Liver (tissue), 9 donors: ENCODE results near the gene TRIM9. TPM values are rescaled to one million over a fixed set of nuclear protein-coding genes. Genes with fewer than 3 reads are reported as not detected.

ENCODE experiments used
- DNase-seq: peaks from one replicate; pipeline ENCODE4 v3.0.0-alpha.2; 2017; ENCODE audit warnings: low spot score
- H3K27ac ChIP-seq, 2 donors: one replicate each; pipeline ENCODE4 v1.7.0; 2013; ENCODE audit warnings: inconsistent platforms in 2 of 2, low read length in 2 of 2, control low read depth in 1 of 2, low read depth in 1 of 2, mild to moderate bottlenecking in 1 of 2
- H3K27me3 ChIP-seq, 4 donors: one replicate each; pipeline versions ENCODE4 v1.6.1 to v1.7.0; 2013; ENCODE audit warnings: low read length in 3 of 4, inconsistent platforms in 1 of 4, mild to moderate bottlenecking in 1 of 4, moderate library complexity in 1 of 4; ENCODE audit not compliant: control insufficient read depth in 4 of 4, insufficient read depth in 4 of 4
- H3K36me3 ChIP-seq, 4 donors: one replicate each; pipeline versions ENCODE4 v1.6.1 to v1.7.0; 2013; ENCODE audit warnings: low read length in 3 of 4, mild to moderate bottlenecking in 3 of 4, low read depth in 1 of 4, moderate library complexity in 1 of 4; ENCODE audit not compliant: control insufficient read depth in 4 of 4, insufficient read depth in 3 of 4
- H3K4me1 ChIP-seq, 4 donors: one replicate each; pipeline versions ENCODE4 v1.6.1 to v1.7.0; 2013; ENCODE audit warnings: low read length in 3 of 4, mild to moderate bottlenecking in 3 of 4, moderate library complexity in 1 of 4; ENCODE audit not compliant: control insufficient read depth in 4 of 4, insufficient read depth in 4 of 4
- H3K4me3 ChIP-seq, 3 donors: one replicate each; pipeline versions ENCODE4 v1.6.1 to v1.7.0; 2013; ENCODE audit warnings: low read length in 3 of 3, control low read depth in 1 of 3, low read depth in 1 of 3, mild to moderate bottlenecking in 1 of 3
- H3K9ac ChIP-seq, 2 donors: one replicate each; pipeline ENCODE4 v1.7.0; 2013; ENCODE audit warnings: low read length in 2 of 2, mild to moderate bottlenecking in 2 of 2, moderate library complexity in 2 of 2, control low read depth in 1 of 2, low read depth in 1 of 2
- H3K9me3 ChIP-seq, 4 donors: one replicate each; pipeline versions ENCODE4 v1.6.1 to v1.7.0; 2013; ENCODE audit warnings: low read length in 3 of 4; ENCODE audit not compliant: control insufficient read depth in 4 of 4
- EGR1 ChIP-seq, 2 donors: IDR thresholded peaks; 2 replicates each; pipeline ENCODE4 v1.6.1; 2016 to 2018; ENCODE audit warnings: antibody characterized with exemption in 2 of 2, low read depth in 2 of 2
- FOXA1 ChIP-seq: IDR thresholded peaks from 2 replicates; pipeline ENCODE4 v1.6.1; 2016; ENCODE audit warnings: antibody characterized with exemption
- HNF4A ChIP-seq, 2 donors: conservative IDR thresholded peaks; 2 replicates each; pipeline ENCODE4 v1.6.1; 2016; ENCODE audit warnings: antibody characterized with exemption in 2 of 2, mild to moderate bottlenecking in 2 of 2
- HNF4G ChIP-seq: IDR thresholded peaks from 2 replicates; pipeline ENCODE4 v1.6.1; 2016; ENCODE audit warnings: antibody characterized with exemption
- MAX ChIP-seq: IDR thresholded peaks from 2 replicates; pipeline ENCODE4 v1.6.1; 2016; ENCODE audit warnings: antibody characterized with exemption
- NR2F2 ChIP-seq: IDR thresholded peaks from 2 replicates; pipeline ENCODE4 v1.6.1; 2016; ENCODE audit warnings: antibody characterized with exemption
- RAD21 ChIP-seq, 2 donors: IDR thresholded peaks; 2 replicates each; pipeline ENCODE4 v1.6.1; 2016; ENCODE audit warnings: antibody characterized with exemption in 2 of 2, mild to moderate bottlenecking in 2 of 2
- RXRA ChIP-seq, 2 donors: IDR thresholded peaks; 2 replicates each; pipeline ENCODE4 v1.6.1; 2017 to 2018; ENCODE audit warnings: antibody characterized with exemption in 2 of 2, mild to moderate bottlenecking in 1 of 2
- SP1 ChIP-seq: IDR thresholded peaks from 2 replicates; pipeline ENCODE4 v1.6.1; 2018; ENCODE audit warnings: antibody characterized with exemption, mild to moderate bottlenecking
- TAF1 ChIP-seq: conservative IDR thresholded peaks from 2 replicates; pipeline ENCODE4 v1.6.1; 2016; ENCODE audit warnings: antibody characterized with exemption, mild to moderate bottlenecking
- YY1 ChIP-seq: IDR thresholded peaks from 2 replicates; pipeline ENCODE4 v1.6.1; 2016; ENCODE audit warnings: antibody characterized with exemption, mild to moderate bottlenecking
- ZBTB33 ChIP-seq: IDR thresholded peaks from 2 replicates; pipeline ENCODE4 v1.6.1; 2016; ENCODE audit warnings: antibody characterized with exemption
- WGBS: extraction: QIAGEN DNeasy Blood & Tissue Kit; methylation state at CpG from one replicate; pipeline ENCODE4 v1.1.7; 2013; 5-methylcytosine and 5-hydroxymethylcytosine counted together
- polyA plus RNA-seq, 2 donors: library from polyadenylated mRNA; stranded (reverse) in 1 of 2; unstranded in 1 of 2; fragments of 200-250 nt in 1 of 2; fragments of >200 nt in 1 of 2; fragmentation: Nextera tagmentation in 1 of 2; extraction: Ambion mirVana in 1 of 2; gene quantifications; one replicate each; pipeline versions ENCODE4 v1.2.1 to v1.2.3, GENCODE V29; 2013 to 2015
- total RNA-seq, 2 donors: library from RNA; depleted of rRNA; stranded (reverse); fragments of >200 nt; gene quantifications; one replicate each; pipeline ENCODE4 v1.2.3, GENCODE V29; 2014
- TF ChIP-seq, protein P1 (sequence below): fragments of 150-350 bp; IDR thresholded peaks from 2 replicates; pipeline ENCODE4 v1.5.1; 2017; ENCODE audit warnings: improper control_type of control experiment, low read depth, low read length; ENCODE audit not compliant: missing input control
- TF ChIP-seq, protein P2 (sequence below): IDR thresholded peaks from 2 replicates; pipeline ENCODE4 v1.6.1; 2016; ENCODE audit warnings: antibody characterized with exemption, mild to moderate bottlenecking
- TF ChIP-seq, protein P3 (sequence below): IDR thresholded peaks from 2 replicates; pipeline ENCODE4 v1.6.1; 2016; ENCODE audit warnings: antibody characterized with exemption
- donor health status: healthy.
- donor health status: healthy.
- donor health status: healthy.
- donor health status: healthy.
- donor health status: healthy.

The TRIM9 gene
- total and polyA plus RNA-seq, 4 donors: 0.09 to 1.6 (median 0.18) TPM

- peaks cover 0 to 3% (median 0%) of the 10 kb centered on the region in 4 donors for H3K9me3 ChIP-seq
- no peaks in the 10 kb centered on the region for H3K27me3 ChIP-seq
- 52% methylated on average over 2 of the region's 2 CpGs for WGBS
- H3K27ac ChIP-seq: no peak overlapping the region
- no peaks in the 10 kb centered on the region for H3K36me3 ChIP-seq
- H3K9ac ChIP-seq: no peak overlapping the region
- DNase-seq: no peak
- no peak for TF ChIP-seq HNF4A (conservative IDR thresholded peaks at IDR 0.05)
- TF ChIP-seq HNF4G: no peak
- TF ChIP-seq FOXA1: no peak
- TF ChIP-seq, protein P1, sequence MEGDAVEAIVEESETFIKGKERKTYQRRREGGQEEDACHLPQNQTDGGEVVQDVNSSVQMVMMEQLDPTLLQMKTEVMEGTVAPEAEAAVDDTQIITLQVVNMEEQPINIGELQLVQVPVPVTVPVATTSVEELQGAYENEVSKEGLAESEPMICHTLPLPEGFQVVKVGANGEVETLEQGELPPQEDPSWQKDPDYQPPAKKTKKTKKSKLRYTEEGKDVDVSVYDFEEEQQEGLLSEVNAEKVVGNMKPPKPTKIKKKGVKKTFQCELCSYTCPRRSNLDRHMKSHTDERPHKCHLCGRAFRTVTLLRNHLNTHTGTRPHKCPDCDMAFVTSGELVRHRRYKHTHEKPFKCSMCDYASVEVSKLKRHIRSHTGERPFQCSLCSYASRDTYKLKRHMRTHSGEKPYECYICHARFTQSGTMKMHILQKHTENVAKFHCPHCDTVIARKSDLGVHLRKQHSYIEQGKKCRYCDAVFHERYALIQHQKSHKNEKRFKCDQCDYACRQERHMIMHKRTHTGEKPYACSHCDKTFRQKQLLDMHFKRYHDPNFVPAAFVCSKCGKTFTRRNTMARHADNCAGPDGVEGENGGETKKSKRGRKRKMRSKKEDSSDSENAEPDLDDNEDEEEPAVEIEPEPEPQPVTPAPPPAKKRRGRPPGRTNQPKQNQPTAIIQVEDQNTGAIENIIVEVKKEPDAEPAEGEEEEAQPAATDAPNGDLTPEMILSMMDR: no peak
- TF ChIP-seq, protein P2, sequence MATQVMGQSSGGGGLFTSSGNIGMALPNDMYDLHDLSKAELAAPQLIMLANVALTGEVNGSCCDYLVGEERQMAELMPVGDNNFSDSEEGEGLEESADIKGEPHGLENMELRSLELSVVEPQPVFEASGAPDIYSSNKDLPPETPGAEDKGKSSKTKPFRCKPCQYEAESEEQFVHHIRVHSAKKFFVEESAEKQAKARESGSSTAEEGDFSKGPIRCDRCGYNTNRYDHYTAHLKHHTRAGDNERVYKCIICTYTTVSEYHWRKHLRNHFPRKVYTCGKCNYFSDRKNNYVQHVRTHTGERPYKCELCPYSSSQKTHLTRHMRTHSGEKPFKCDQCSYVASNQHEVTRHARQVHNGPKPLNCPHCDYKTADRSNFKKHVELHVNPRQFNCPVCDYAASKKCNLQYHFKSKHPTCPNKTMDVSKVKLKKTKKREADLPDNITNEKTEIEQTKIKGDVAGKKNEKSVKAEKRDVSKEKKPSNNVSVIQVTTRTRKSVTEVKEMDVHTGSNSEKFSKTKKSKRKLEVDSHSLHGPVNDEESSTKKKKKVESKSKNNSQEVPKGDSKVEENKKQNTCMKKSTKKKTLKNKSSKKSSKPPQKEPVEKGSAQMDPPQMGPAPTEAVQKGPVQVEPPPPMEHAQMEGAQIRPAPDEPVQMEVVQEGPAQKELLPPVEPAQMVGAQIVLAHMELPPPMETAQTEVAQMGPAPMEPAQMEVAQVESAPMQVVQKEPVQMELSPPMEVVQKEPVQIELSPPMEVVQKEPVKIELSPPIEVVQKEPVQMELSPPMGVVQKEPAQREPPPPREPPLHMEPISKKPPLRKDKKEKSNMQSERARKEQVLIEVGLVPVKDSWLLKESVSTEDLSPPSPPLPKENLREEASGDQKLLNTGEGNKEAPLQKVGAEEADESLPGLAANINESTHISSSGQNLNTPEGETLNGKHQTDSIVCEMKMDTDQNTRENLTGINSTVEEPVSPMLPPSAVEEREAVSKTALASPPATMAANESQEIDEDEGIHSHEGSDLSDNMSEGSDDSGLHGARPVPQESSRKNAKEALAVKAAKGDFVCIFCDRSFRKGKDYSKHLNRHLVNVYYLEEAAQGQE: no peak
- TF ChIP-seq SP1: no peak
- no peak for TF ChIP-seq EGR1 (IDR thresholded peaks at IDR 0.05; ENCODE audit: low read depth in 2 of 2)
- no peak for TF ChIP-seq MAX
- TF ChIP-seq ZBTB33: no peak
- no peak for TF ChIP-seq RAD21 (IDR thresholded peaks at IDR 0.05)
- TF ChIP-seq RXRA (IDR thresholded peaks at IDR 0.05): no peak
- no peak for TF ChIP-seq NR2F2
- no peaks in the 10 kb centered on the region for H3K4me1 ChIP-seq
- H3K4me3 ChIP-seq: no peak overlapping the region
Observed at GRCh38 chr14:51073731-51074130, 21.2 kb downstream of the TRIM9 start.

DNA sequence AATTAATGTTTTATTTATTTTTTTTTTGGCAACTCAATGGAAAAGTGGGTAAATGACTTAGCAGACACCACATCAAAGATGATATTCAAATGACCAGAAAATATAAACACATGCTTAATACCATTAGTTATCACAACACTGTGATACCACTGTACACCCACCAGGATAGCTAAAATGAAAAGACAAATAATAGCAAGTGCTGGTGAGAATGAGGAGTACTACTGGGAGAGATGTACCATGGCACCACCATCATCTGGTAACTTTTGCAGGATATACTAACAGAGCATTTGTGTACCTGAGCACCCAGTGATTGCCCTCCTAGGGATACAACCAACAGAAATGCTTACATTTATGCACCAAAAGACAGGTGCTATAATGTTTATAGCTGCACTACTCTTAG is 21.9 kb downstream of the TRIM9 start:
- H3K27ac ChIP-seq: no peak overlapping the region
- no peaks in the 10 kb centered on the region for H3K36me3 ChIP-seq
- no peak overlapping the region for H3K9ac ChIP-seq
- peaks cover 0 to 3% (median 0%) of the 10 kb centered on the region in 4 donors for H3K9me3 ChIP-seq
- H3K4me3 ChIP-seq: no peak overlapping the region
- TF ChIP-seq TAF1 (no peak), MAX (no peak), NR2F2 (no peak), SP1 (no peak), ZBTB33 (no peak), RXRA (IDR thresholded peaks at IDR 0.05) (no peak), HNF4A (conservative IDR thresholded peaks at IDR 0.05) (no peak), YY1 (no peak), RAD21 (IDR thresholded peaks at IDR 0.05) (no peak)
- TF ChIP-seq, protein P2: no peak
- TF ChIP-seq, protein P3, sequence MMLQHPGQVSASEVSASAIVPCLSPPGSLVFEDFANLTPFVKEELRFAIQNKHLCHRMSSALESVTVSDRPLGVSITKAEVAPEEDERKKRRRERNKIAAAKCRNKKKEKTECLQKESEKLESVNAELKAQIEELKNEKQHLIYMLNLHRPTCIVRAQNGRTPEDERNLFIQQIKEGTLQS: no peak
- no peaks in the 10 kb centered on the region for H3K27me3 ChIP-seq
- no peak for DNase-seq
- H3K4me1 ChIP-seq: no peaks in the 10 kb centered on the region
